T-helper 1 cell treated with Interleukin-12 subunit alpha and Interleukin-12 subunit beta and Interleukin-4 antibody, amounts not matched to agents 30 ng/mL and 1 ng/mL, for 36 hours (primary cell): Measurements from ENCODE around the gene SLC25A3. TPM values are rescaled to one million over a fixed set of nuclear protein-coding genes. Genes with fewer than 3 reads are reported as not detected.

Experiments used
- intact Hi-C: fragments of 100-400 bp; cut with micrococcal nuclease; formaldehyde crosslinking; loops from one replicate; pipeline ENCODE4 v1.15.1; 2024
- total RNA-seq: library from RNA; stranded (reverse); gene quantifications from 2 replicates; pipeline ENCODE4 v1.2.3, GENCODE V29; 2022

The SLC25A3 gene
- total RNA-seq, 1 donor from 2014 or later: 363 TPM

- intact Hi-C loops: loop anchor here (1.0 kb wide), 5 partner anchors 9 to 229 kb away; partner anchors contain the start of gene APAF1
Observed at GRCh38 chr12:98653866-98654493, 60.5 kb downstream of the SLC25A3 start.

Other genes with a start within 250 kb of the SLC25A3 start
- gene TMPO, start 78.1 kb upstream of the SLC25A3 start, total RNA-seq: 269 and 286 TPM in 2 replicates
- gene IKBIP, start 51.1 kb downstream of the SLC25A3 start, total RNA-seq: 23.2 and 24.7 TPM in 2 replicates
- gene APAF1, start 51.6 kb downstream of the SLC25A3 start, total RNA-seq: 27.5 and 32.0 TPM in 2 replicates